Mononuclear cell (primary cell): Measurements from ENCODE around the gene ATG5. TPM values are rescaled to one million over a fixed set of nuclear protein-coding genes. Genes with fewer than 3 reads are reported as not detected.
"Not testable (repeated sequence)": the region's sequence is repeated elsewhere in the genome, so short reads cannot be mapped to it uniquely, and the experiment has no call there.

Experiments used
- H3K27me3 ChIP-seq: 2 replicates; pipeline ENCODE4 v1.6.0; 2011; ENCODE audit warnings: low read length, control low read depth; ENCODE audit not compliant: insufficient read depth
- H3K4me1 ChIP-seq: 2 replicates; pipeline ENCODE4 v1.5.1; 2011; ENCODE audit warnings: mild to moderate bottlenecking, low read length, control low read depth; ENCODE audit not compliant: insufficient read depth
- H3K4me3 ChIP-seq: 2 replicates; pipeline ENCODE4 v1.5.1; 2011; ENCODE audit warnings: mild to moderate bottlenecking, low read length, moderate library complexity
- H3K9me3 ChIP-seq: 2 replicates; pipeline ENCODE4 v1.5.1; 2011; ENCODE audit warnings: low read depth, mild to moderate bottlenecking, control low read depth, low read length
- total RNA-seq: library from RNA; depleted of rRNA; stranded (reverse); fragments of >200 nt; gene quantifications from one replicate; pipeline ENCODE4 v1.2.3, GENCODE V29; 2012

Gene ATG5
- total RNA-seq, 1 donor = 62.8 TPM

DNA sequence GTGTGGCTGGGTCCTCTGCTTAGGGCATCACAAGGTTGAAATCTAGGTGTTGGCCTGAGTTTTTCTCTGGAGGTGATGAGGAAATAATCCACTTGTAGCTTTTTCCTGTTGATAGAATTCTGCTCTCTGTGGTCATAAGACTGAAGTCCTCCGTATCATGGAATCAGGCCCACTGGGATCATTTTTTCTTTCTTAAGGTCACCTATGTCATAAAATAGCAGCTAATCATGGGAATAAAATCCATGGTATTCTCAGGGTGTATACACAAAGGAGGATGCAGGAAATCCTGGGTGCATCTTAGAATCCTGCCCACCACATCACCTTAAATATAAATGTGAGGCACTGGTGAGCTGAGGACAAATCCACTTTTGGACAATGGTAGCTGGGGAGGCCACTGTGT is 166.7 kb downstream of the ATG5 start:
- Histone ChIP-seq H3K9me3 (no peaks in the 10 kb centered on the region), H3K4me3 (no peak overlapping the region), H3K4me1 (peaks cover 28% of the 10 kb centered on the region), H3K27me3 (no peaks in the 10 kb centered on the region)

DNA sequence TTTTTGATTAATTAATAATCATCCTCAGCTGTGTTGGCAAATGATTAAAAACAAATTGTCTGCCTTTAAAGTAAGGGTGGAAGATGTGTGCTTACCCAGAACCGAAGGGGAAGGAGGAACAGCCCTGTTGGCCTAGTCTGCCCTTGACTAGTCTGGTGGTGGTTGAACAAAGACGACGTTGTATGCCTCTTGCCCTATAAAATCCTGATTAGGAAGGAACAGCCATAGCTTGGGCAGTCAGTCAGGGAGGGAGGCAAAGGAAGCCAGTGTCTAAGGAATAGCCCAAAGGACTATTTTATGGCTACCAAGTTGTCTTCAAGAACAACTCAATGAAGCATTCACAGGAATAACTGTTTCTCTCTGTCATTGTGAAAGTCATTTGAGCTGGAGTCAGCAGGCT is 168.7 kb downstream of the ATG5 start:
- Histone ChIP-seq H3K27me3 (no peaks in the 10 kb centered on the region), H3K4me3 (no peak overlapping the region), H3K4me1 (peaks cover 12% of the 10 kb centered on the region), H3K9me3 (no peaks in the 10 kb centered on the region)

DNA sequence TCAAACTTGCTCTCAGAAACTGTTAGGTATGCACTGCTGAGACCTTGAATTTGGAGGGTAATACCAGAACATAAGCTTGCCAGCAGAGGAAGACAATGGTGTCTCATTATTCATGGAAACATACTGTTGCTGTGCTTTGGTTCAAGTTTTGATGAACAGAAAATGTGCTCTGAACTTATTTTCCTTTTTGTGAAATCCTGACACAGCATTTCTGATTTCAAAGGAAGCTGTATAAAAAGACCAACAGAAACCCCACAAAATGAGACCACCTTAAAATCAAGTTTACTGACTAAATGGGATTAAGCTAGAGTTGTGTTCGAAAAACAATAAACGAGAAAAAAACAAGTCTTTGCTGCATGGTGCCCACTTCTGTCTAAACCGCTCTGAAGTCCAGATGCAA is 169.1 kb downstream of the ATG5 start:
- Histone ChIP-seq H3K4me3 (no peak overlapping the region), H3K27me3 (no peaks in the 10 kb centered on the region), H3K4me1 (peaks cover 10% of the 10 kb centered on the region), H3K9me3 (no peaks in the 10 kb centered on the region)

DNA sequence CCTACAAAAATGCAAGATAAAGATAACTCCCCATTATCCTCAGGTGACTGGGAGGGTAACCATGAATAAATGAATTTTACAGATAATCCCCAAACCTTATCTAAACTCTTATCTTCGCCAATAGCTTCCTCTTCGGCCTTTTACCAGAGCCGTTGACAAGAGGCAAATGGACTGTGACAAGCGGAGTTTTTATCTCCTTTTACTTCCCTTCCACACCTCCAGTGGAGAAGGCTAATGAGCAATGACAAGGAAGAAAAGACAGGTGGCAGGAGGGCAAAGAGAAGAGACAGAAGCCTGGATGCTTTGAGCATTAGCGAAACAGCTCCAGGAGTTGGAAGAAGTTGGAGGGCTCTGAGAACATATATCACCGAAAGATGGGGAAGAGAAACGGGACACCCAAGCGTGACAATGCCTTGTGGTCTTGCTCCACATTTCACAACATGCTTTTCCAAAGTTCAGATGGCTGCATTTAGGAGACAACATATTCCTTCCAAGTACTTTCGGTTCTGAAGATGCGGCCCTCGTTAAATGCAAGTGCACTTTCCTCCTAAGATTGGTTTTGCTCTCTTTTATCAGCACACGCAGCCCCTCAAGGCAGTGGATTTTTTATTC is 170.2 kb downstream of the ATG5 start:
- no peak overlapping the region for H3K4me3 ChIP-seq
- H3K4me1 ChIP-seq = peaks cover 8% of the 10 kb centered on the region
- no peaks in the 10 kb centered on the region for H3K27me3 ChIP-seq

DNA sequence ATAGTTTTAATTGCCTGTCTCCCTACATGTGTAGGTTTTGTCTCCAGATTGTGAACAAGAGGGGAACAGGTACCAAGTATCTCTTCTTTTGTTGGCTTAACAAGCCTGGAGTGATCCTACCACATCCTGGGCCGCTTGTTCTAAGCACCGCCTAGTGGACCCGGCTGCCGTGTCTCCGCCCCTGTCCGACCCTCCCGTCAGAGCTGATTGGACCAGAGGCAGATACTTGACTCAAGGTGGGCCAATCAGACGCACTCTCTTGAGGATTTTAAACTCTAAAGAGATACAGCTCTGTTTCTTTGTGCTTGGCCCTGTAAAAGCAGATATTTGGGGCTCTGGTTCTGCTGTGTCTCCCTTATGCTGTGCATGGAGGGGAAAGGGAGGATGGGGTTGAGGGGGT is 171.2 kb downstream of the ATG5 start:
- H3K27me3 ChIP-seq = no peaks in the 10 kb centered on the region
- no peaks in the 10 kb centered on the region for H3K9me3 ChIP-seq
- no peak overlapping the region for H3K4me3 ChIP-seq
- peaks cover 8% of the 10 kb centered on the region for H3K4me1 ChIP-seq

More for the DNA sequence above, 170.2 kb downstream of the ATG5 start:
- H3K9me3 ChIP-seq = no peaks in the 10 kb centered on the region

DNA sequence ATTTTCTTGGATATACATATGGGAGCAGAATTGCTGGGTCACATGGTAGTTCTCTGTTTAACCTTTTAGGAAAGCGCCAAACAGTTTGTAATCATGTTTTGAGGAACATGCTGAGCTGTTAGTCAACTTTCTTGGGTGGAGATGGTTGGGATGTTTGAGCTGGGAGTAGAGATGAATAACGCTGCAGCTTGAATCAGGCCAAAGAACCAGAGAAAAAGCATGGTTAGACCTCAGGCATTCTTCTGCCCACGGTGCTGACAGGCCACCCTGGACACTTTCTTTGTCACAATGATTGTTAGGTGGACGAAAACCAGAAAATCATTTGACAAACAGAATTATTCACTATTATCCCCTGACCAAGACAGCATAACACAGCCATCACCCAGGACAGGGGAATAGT is 172.6 kb downstream of the ATG5 start:
- Histone ChIP-seq H3K9me3 (no peaks in the 10 kb centered on the region), H3K27me3 (no peaks in the 10 kb centered on the region), H3K4me1 (peaks cover 8% of the 10 kb centered on the region), H3K4me3 (no peak overlapping the region)

DNA sequence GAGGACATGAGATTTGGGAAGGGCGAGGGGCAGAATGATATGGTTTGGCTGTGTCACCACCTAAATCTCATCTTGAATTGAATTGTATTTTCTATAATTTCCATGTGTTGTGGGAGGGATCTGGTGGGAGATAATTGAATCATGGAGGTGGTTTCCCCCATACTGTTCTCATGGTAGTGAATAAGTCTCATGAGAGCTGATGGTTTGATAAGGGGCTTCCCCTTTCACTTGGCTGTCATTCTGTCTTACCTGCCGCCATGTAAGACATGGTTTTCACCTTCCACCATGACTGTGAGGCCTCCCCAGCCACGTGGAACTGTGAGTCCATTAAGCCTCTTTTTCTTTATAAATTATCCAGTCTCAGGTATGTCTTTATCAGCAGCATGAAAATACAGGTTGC is 173.1 kb downstream of the ATG5 start:
- H3K9me3 ChIP-seq, H3K4me1 ChIP-seq, H3K27me3 ChIP-seq, H3K4me3 ChIP-seq: not testable (repeated sequence)

DNA sequence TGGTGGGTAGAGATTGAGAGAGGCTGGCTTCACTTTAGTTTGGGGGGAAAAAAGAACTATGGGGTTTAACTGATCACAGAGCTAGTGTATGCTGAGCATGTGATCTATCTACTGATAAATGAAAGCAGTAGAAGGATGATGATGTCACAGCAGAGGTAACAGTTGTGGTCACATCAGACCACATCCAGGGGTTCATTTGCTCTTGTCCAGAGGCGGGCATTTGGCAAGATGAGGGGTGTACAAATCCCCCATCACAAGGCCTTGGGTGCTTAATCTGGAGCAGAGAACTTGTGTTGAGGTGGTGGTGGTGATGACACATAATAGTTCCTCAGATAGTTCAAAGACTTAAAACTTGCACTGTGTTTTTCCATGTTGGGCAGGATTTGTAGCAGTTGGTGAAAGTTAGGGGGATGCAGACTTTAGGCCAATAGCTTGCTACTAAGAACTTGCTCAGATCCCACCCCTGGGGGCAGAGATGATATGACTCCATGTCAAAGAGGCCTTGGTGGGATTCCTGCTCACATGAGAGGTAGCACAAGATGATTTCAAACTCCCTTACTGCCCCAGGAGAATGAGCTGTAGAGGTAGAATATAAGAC is 176.0 kb downstream of the ATG5 start:
- H3K9me3 ChIP-seq = no peaks in the 10 kb centered on the region
- H3K27me3 ChIP-seq = no peaks in the 10 kb centered on the region
- H3K4me3 ChIP-seq = no peak overlapping the region
- no peaks in the 10 kb centered on the region for H3K4me1 ChIP-seq

DNA sequence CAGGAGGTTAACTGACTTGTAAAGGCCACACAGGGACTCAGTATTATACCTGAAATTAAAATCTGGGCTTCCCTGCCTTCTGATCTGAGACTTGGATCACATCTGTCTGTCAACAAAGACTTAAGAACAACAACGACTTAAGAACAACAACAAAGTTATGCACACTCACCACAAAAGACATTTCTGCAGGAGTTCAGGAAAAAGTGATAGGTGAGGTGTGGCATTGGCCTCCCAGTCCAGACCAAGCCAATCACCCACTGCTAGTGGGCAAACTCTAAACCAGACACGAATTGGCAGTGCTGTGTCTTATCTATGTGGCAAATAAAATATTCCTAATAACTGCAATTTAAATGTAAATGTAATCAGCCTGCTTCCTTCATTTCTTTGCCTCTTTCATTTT is 178.1 kb downstream of the ATG5 start:
- H3K4me1 ChIP-seq = peaks cover 12% of the 10 kb centered on the region
- no peaks in the 10 kb centered on the region for H3K27me3 ChIP-seq
- no peaks in the 10 kb centered on the region for H3K9me3 ChIP-seq
- H3K4me3 ChIP-seq = no peak overlapping the region

DNA sequence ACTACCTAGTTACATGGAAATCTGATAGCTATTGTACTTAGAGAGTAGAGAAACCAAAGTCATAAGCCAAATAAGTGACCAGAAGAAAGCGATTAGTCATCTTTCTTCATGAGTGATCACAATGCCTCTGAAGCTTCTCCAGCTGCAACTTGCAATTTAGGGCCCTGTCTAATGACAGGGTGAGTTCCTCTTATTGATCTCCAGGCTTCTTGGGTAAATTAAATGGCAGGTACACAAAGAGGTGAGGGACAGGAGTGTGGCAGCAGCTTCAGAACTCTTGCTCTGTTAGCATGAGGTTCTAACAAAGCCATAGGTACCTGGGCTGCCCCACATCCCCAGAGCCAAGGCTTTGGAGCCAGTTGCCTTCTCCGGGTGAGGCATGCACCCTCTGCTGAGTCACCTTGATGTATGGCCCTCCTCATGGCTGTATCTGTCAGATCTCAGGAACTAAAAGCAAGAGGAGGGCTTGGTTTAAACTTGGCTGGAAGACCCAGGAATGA is 178.7 kb downstream of the ATG5 start:
- Histone ChIP-seq H3K4me1 (peaks cover 18% of the 10 kb centered on the region), H3K27me3 (no peaks in the 10 kb centered on the region), H3K4me3 (no peak overlapping the region), H3K9me3 (no peaks in the 10 kb centered on the region)

DNA sequence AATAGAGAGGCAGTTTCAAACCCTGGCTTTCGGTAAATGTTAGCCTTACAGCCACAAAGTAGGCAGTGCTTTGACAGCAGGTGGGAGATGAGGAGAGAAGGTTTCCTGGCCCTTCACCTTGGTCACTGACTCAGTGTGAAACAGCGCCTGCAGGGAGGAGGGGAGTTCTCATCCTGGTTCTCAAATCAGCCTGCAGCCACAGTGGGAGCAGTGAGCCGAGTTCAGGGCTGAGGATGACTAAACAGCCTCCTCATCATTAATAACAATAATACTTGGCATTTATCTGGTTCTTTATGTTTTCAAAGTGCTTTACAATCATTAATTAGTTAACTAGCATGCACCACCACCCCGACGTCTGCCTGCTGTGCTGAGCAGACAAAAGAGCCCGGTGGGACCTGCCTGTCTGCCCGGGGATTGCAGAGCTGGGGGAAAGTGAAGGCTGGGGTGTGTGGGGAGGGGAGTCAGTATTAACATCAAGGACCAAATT is 179.8 kb downstream of the ATG5 start:
- Histone ChIP-seq H3K4me1 (peaks cover 29% of the 10 kb centered on the region), H3K9me3 (no peaks in the 10 kb centered on the region), H3K27me3 (no peaks in the 10 kb centered on the region), H3K4me3 (no peak overlapping the region)

DNA sequence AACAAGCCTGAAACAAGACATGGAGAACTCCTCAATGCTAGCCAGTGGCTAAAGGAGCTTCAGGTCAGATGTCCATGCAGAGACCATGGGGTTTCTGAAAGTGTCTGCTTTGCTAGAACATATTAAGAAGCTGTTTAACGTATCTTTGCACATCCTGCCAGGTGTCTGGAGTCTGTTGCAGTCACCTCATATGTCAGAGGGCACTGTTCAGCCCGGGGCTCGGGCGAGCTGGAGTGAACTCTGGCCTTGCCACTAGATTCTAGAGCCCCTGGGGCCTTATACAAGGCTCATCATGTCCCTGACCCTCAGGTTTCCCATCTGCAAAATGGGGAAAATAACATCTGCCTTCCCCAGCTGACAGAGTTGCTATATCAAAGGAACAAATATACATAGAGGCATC is 180.4 kb downstream of the ATG5 start:
- Histone ChIP-seq H3K4me1 (peaks cover 29% of the 10 kb centered on the region), H3K4me3 (no peak overlapping the region), H3K9me3 (no peaks in the 10 kb centered on the region), H3K27me3 (no peaks in the 10 kb centered on the region)

DNA sequence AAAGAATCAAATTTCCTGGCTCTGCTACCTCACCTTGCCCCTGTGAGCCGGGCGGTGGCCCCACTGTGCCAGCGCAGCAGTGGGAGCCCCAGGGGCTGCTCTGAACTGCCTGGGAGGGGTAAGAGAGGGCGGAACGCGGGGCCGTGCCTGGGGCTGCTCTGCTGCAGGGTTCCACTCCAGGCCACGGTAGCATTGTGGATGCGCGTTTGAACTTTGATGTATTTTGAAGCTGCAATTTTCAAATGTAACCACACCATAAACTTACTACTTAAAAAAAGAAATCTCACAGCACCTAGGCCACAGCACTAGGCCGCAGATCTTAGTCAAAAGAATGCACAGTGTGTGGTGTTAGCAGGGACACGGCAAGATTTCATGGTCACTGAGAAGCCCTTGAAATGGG is 181.9 kb downstream of the ATG5 start:
- Histone ChIP-seq H3K27me3 (no peaks in the 10 kb centered on the region), H3K4me3 (no peak overlapping the region), H3K4me1 (peaks cover 29% of the 10 kb centered on the region), H3K9me3 (no peaks in the 10 kb centered on the region)

DNA sequence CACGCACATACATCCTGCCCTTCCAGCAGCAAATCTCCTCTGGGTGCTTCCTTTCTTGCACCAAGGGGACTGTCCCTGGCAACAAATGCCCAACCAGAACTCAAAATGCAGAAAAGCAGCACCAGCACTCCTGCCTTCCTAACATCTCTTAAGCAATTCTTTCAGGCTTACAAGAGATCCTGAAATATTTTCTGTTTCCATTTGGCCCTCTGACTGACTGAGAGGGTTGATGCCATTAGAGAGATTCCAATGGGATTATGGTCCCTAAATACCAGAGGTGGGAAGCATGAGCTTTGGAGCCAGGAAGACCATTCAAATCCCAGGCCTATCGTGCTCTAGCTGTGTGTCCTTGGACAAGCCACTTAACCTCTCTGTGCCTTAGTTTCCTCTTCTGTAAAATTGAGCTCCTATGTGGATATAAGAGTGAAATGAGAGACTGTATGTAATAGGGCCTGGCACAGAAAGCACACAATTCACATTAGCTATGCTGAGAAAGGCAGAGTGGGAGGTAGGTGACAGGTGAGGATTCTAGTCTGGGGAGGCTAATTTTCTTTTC is 182.6 kb downstream of the ATG5 start:
- Histone ChIP-seq H3K4me3 (no peak overlapping the region), H3K9me3 (no peaks in the 10 kb centered on the region), H3K27me3 (no peaks in the 10 kb centered on the region), H3K4me1 (peaks cover 29% of the 10 kb centered on the region)

DNA sequence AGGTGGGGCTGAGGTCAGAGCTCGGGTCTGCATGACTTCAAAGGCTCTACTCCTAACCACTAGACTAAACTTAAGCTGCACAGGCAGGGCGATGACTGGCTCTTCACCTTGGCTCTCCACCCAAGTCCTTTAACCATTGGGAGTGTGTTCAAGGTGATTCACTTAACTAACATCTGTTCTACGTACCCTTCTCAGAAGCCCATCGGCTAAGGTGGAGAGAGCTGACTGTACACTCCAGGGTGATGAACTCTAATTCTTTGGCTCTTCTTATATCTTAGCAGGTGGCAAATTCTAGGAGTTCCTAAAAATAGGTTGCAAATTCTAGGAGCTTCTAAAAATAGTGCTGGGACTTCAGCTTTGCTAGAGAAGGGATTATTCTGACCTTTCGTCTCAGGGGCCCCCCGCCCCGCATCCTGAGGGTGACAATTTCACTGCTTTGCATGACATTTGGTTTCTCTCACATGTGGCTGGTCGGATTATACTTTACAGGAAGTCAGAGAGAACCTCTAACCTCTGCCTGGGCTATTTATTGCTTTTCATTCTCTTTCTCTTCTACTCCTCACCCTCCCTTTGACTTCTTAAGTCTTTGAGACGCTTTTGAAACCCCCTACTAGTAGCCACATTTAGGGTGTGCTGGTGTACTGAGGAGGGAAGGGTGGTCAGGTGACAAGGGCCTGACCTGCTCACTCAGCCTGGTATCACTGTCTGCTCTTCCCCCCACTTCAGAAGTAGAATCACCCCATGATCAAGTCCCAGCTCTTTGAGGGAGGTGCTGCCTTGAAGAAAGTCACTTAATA is 183.9 kb downstream of the ATG5 start:
- Histone ChIP-seq H3K4me3 (no peak overlapping the region), H3K9me3 (no peaks in the 10 kb centered on the region), H3K27me3 (no peaks in the 10 kb centered on the region), H3K4me1 (peaks cover 29% of the 10 kb centered on the region)
